ENCODE measurements around the gene EPRS1.

Gene EPRS1

DNA sequence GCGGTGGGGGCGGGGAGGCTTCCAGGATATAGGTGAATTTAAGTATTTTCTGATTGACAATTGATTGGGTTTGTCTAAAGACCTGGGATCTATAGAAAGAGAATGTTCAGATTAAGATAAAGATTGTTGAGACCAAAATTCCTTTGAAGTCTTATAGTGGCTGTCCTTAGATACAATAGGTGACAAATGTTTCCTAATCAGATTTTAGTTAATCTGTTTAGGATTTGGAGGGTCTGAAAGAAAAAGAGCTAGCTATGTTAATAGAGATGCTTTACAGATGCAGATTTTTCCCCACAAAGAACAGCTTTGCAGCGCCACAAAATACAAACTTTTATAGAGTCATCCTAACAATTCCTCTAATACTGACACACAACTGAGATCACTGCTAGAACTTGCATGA, 14.6 kb upstream of the EPRS1 start:
- H2BK12ac ChIP-seq (ENCODE audit: low read length), result no peak overlapping the region
- peaks cover 0 to 3% of the 10 kb centered on the region in 2 donors for H3K9me3 ChIP-seq (replicated peaks in 1 of 2; ENCODE audit: control insufficient read depth in 2 of 2, insufficient read depth in 1 of 2, low read depth in 1 of 2, low read length in 2 of 2)
- no peak for DNase-seq (ENCODE audit: low spot score)
- WGBS, 2 donors (ENCODE audit: extremely low coverage in 2 of 2, insufficient read length in 2 of 2, insufficient replicate concordance in 1 of 2), result no CpG with 5 or more reads among the region's 3 CpGs
- no peak overlapping the region for H3K4me3 ChIP-seq (ENCODE audit: low read length in 2 of 2)
- H2AFZ ChIP-seq (ENCODE audit: low read length), result no peak overlapping the region
- H3K4ac ChIP-seq (ENCODE audit: low read length), result no peak overlapping the region
- H2BK120ac ChIP-seq (ENCODE audit: low read depth, low read length), result no peak overlapping the region
- no peaks in the 10 kb centered on the region for H3K79me1 ChIP-seq (ENCODE audit: low read depth, low read length)
- no peak overlapping the region for H4K8ac ChIP-seq (ENCODE audit: low read depth, low read length)
- no peak overlapping the region for H3K18ac ChIP-seq (ENCODE audit: low read length)
- H2BK5ac ChIP-seq (ENCODE audit: low read length), result no peak overlapping the region
- no peaks in the 10 kb centered on the region for H3K4me1 ChIP-seq (ENCODE audit: control insufficient read depth in 2 of 2, insufficient read depth in 1 of 2, low read depth in 1 of 2, low read length in 2 of 2)
- H4K91ac ChIP-seq (ENCODE audit: low read depth, low read length, poor library complexity), result no peak overlapping the region
- no peak overlapping the region for H2BK15ac ChIP-seq (ENCODE audit: low read length)
- no peaks in the 10 kb centered on the region for H3K27me3 ChIP-seq (ENCODE audit: control insufficient read depth in 3 of 3, insufficient read depth in 3 of 3, low read depth in 1 of 3, low read length in 3 of 3)
- no peak overlapping the region for H3K27ac ChIP-seq (replicated peaks; ENCODE audit: low read length)
- H3K36me3 ChIP-seq (replicated peaks in 1 of 2; ENCODE audit: control insufficient read depth in 2 of 2, insufficient read depth in 2 of 2, low read length in 2 of 2), result peaks cover 3 to 48% of the 10 kb centered on the region in 2 donors
- no peak overlapping the region for H3K23ac ChIP-seq (ENCODE audit: low read depth, low read length, poor library complexity)
- no peak overlapping the region for H3K14ac ChIP-seq (ENCODE audit: low read length)
- H3K9ac ChIP-seq (ENCODE audit: low read depth, low read length, poor library complexity), result no peak overlapping the region
- H2AK5ac ChIP-seq (ENCODE audit: low read depth, low read length), result no peak overlapping the region
- H3K4me2 ChIP-seq (ENCODE audit: insufficient read depth, low read length, poor library complexity, severe bottlenecking), result no peak overlapping the region

GRCh38 chr1:220056374-220056773, 10.1 kb upstream of the EPRS1 start:
- no peaks in the 10 kb centered on the region for H3K79me1 ChIP-seq (ENCODE audit: low read depth, low read length)
- no peaks in the 10 kb centered on the region for H3K27me3 ChIP-seq (ENCODE audit: control insufficient read depth in 3 of 3, insufficient read depth in 3 of 3, low read depth in 1 of 3, low read length in 3 of 3)
- H2BK5ac ChIP-seq (ENCODE audit: low read length), result no peak overlapping the region
- no peak overlapping the region for H3K4me3 ChIP-seq (ENCODE audit: low read length in 2 of 2)
- H3K36me3 ChIP-seq (replicated peaks in 1 of 2; ENCODE audit: control insufficient read depth in 2 of 2, insufficient read depth in 2 of 2, low read length in 2 of 2), result peaks cover 0 to 21% of the 10 kb centered on the region in 2 donors
- no peak overlapping the region for H2BK15ac ChIP-seq (ENCODE audit: low read length)
- no peak overlapping the region for H4K91ac ChIP-seq (ENCODE audit: low read depth, low read length, poor library complexity)
- H2AK5ac ChIP-seq (ENCODE audit: low read depth, low read length), result no peak overlapping the region
- no peak overlapping the region for H3K4ac ChIP-seq (ENCODE audit: low read length)
- H3K18ac ChIP-seq (ENCODE audit: low read length), result no peak overlapping the region
- no peaks in the 10 kb centered on the region for H3K9me3 ChIP-seq (replicated peaks in 1 of 2; ENCODE audit: control insufficient read depth in 2 of 2, insufficient read depth in 1 of 2, low read depth in 1 of 2, low read length in 2 of 2)
- H4K8ac ChIP-seq (ENCODE audit: low read depth, low read length), result no peak overlapping the region
- H2BK120ac ChIP-seq (ENCODE audit: low read depth, low read length), result no peak overlapping the region
- H3K4me2 ChIP-seq (ENCODE audit: insufficient read depth, low read length, poor library complexity, severe bottlenecking), result no peak overlapping the region
- H3K9ac ChIP-seq (ENCODE audit: low read depth, low read length, poor library complexity), result no peak overlapping the region
- no peaks in the 10 kb centered on the region for H3K4me1 ChIP-seq (ENCODE audit: control insufficient read depth in 2 of 2, insufficient read depth in 1 of 2, low read depth in 1 of 2, low read length in 2 of 2)
- no peak overlapping the region for H3K27ac ChIP-seq (replicated peaks; ENCODE audit: low read length)
- no peak overlapping the region for H3K14ac ChIP-seq (ENCODE audit: low read length)
- no peak overlapping the region for H2AFZ ChIP-seq (ENCODE audit: low read length)
- H3K23ac ChIP-seq (ENCODE audit: low read depth, low read length, poor library complexity), result no peak overlapping the region
- WGBS, 2 donors (ENCODE audit: extremely low coverage in 2 of 2, insufficient read length in 2 of 2, insufficient replicate concordance in 1 of 2), result no CpG with 5 or more reads among the region's 1 CpG
- H2BK12ac ChIP-seq (ENCODE audit: low read length), result no peak overlapping the region
- no peak for DNase-seq (ENCODE audit: low spot score)

- Histone ChIP-seq H3K9me3 (replicated peaks in 1 of 2; ENCODE audit: control insufficient read depth in 2 of 2, insufficient read depth in 1 of 2, low read depth in 1 of 2, low read length in 2 of 2) (no peaks in the 10 kb centered on the region), H2BK12ac (ENCODE audit: low read length) (no peak overlapping the region), H3K36me3 (replicated peaks in 1 of 2; ENCODE audit: control insufficient read depth in 2 of 2, insufficient read depth in 2 of 2, low read length in 2 of 2) (peaks cover 0 to 15% of the 10 kb centered on the region in 2 donors), H3K27me3 (ENCODE audit: control insufficient read depth in 3 of 3, insufficient read depth in 3 of 3, low read depth in 1 of 3, low read length in 3 of 3) (no peaks in the 10 kb centered on the region), H4K91ac (ENCODE audit: low read depth, low read length, poor library complexity) (no peak overlapping the region), H3K4me1 (ENCODE audit: control insufficient read depth in 2 of 2, insufficient read depth in 1 of 2, low read depth in 1 of 2, low read length in 2 of 2) (peaks cover 0 to 3% of the 10 kb centered on the region in 2 donors), H3K4me3 (ENCODE audit: low read length in 2 of 2) (peak overlapping the region; percentile 84 to 94), H3K4ac (ENCODE audit: low read length) (no peak overlapping the region), H3K9ac (ENCODE audit: low read depth, low read length, poor library complexity) (no peak overlapping the region), H2BK15ac (ENCODE audit: low read length) (no peak overlapping the region), H4K8ac (ENCODE audit: low read depth, low read length) (no peak overlapping the region), H2AFZ (ENCODE audit: low read length) (peak overlapping the region; percentile 84), H2BK120ac (ENCODE audit: low read depth, low read length) (no peak overlapping the region), H3K27ac (replicated peaks; ENCODE audit: low read length) (no peak overlapping the region), H3K14ac (ENCODE audit: low read length) (no peak overlapping the region), H2AK5ac (ENCODE audit: low read depth, low read length) (no peak overlapping the region), H2BK5ac (ENCODE audit: low read length) (no peak overlapping the region), H3K23ac (ENCODE audit: low read depth, low read length, poor library complexity) (no peak overlapping the region), H3K4me2 (ENCODE audit: insufficient read depth, low read length, poor library complexity, severe bottlenecking) (peak overlapping the region; percentile 86), H3K79me1 (ENCODE audit: low read depth, low read length) (peaks cover 2% of the 10 kb centered on the region), H3K18ac (ENCODE audit: low read length) (no peak overlapping the region)
- DNase-seq (ENCODE audit: low spot score), result no peak
- no CpG with 5 or more reads among the region's 17 CpGs for WGBS, 2 donors (ENCODE audit: extremely low coverage in 2 of 2, insufficient read length in 2 of 2, insufficient replicate concordance in 1 of 2)
Observed at GRCh38 chr1:220045356-220046051, 801 bp downstream of the EPRS1 start.

DNA sequence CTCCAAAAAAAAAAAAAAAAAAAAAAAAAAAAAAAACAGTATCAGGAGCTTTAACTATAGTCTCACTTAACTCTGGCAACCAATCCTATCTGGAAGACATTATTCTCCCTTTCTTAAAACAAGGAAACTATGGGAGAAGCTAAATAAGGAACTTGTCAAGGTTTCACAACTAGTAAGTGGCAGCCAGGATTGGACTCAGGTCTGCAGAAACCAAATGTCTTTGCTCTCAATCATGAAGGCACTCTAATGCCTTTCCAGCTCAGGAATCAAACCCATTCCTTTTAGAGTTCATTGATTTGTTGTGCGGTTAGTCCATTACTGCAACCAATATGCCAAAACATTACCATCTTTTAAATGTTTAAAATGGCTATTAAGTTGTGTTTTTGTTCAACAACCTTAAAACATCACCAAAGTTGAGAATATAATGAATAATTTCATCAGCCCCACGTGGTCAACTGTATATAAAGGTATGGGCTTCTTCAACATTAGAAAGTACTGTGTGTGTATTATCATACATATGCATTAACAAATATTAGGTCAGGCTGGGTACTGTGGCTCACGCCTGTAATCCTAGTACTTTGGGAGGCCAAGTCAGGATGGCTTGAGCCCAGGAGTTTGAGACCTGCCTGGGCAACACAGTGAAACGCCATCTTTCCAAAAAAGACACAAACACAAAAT, 1.5 kb downstream of the EPRS1 start:
- DNase-seq (ENCODE audit: low spot score), result no peak
- no CpG with 5 or more reads among the region's 4 CpGs for whole genome bisulfite sequencing, 2 donors (ENCODE audit: extremely low coverage in 2 of 2, insufficient read length in 2 of 2, insufficient replicate concordance in 1 of 2)
- no peak overlapping the region for H4K91ac ChIP-seq (ENCODE audit: low read depth, low read length, poor library complexity)
- no peak overlapping the region for H3K4me2 ChIP-seq (ENCODE audit: insufficient read depth, low read length, poor library complexity, severe bottlenecking)
- H4K8ac ChIP-seq (ENCODE audit: low read depth, low read length), result no peak overlapping the region
- no peak overlapping the region for H2BK120ac ChIP-seq (ENCODE audit: low read depth, low read length)
- H3K27ac ChIP-seq (replicated peaks; ENCODE audit: low read length), result no peak overlapping the region
- no peak overlapping the region for H3K14ac ChIP-seq (ENCODE audit: low read length)
- H3K9me3 ChIP-seq (replicated peaks in 1 of 2; ENCODE audit: control insufficient read depth in 2 of 2, insufficient read depth in 1 of 2, low read depth in 1 of 2, low read length in 2 of 2), result no peaks in the 10 kb centered on the region
- no peak overlapping the region for H3K23ac ChIP-seq (ENCODE audit: low read depth, low read length, poor library complexity)
- H2AK5ac ChIP-seq (ENCODE audit: low read depth, low read length), result no peak overlapping the region
- no peak overlapping the region for H3K18ac ChIP-seq (ENCODE audit: low read length)
- H3K9ac ChIP-seq (ENCODE audit: low read depth, low read length, poor library complexity), result no peak overlapping the region
- no peak overlapping the region for H2BK15ac ChIP-seq (ENCODE audit: low read length)
- no peaks in the 10 kb centered on the region for H3K27me3 ChIP-seq (ENCODE audit: control insufficient read depth in 3 of 3, insufficient read depth in 3 of 3, low read depth in 1 of 3, low read length in 3 of 3)
- no peak overlapping the region for H3K4ac ChIP-seq (ENCODE audit: low read length)
- peak overlapping the region in 1 of 2 donors; percentile 84 for H3K4me3 ChIP-seq (ENCODE audit: low read length in 2 of 2)
- H2AFZ ChIP-seq (ENCODE audit: low read length), result no peak overlapping the region
- no peak overlapping the region for H2BK12ac ChIP-seq (ENCODE audit: low read length)
- no peak overlapping the region for H2BK5ac ChIP-seq (ENCODE audit: low read length)
- H3K36me3 ChIP-seq (replicated peaks in 1 of 2; ENCODE audit: control insufficient read depth in 2 of 2, insufficient read depth in 2 of 2, low read length in 2 of 2), result peaks cover 0 to 22% of the 10 kb centered on the region in 2 donors
- peaks cover 0 to 3% of the 10 kb centered on the region in 2 donors for H3K4me1 ChIP-seq (ENCODE audit: control insufficient read depth in 2 of 2, insufficient read depth in 1 of 2, low read depth in 1 of 2, low read length in 2 of 2)
- peaks cover 2% of the 10 kb centered on the region for H3K79me1 ChIP-seq (ENCODE audit: low read depth, low read length)

All from neuronal stem cell (in vitro differentiated cells).